GM13976 (cell line): ENCODE data around the gene ASTN1.

Source experiments
- DNase-seq: peaks from one replicate; pipeline ENCODE4 v3.0.0; 2012; ENCODE audit warnings: low spot score
- in situ Hi-C: fragments of 300-500 bp; cut with MboI; formaldehyde crosslinking; loops from one replicate; pipeline ENCODE4 v1.12.0; 2022; ENCODE audit warnings: low sequenced_read_pairs, mixed read lengths, inconsistent platforms; ENCODE audit not compliant: unreplicated experiment
- TF ChIP-seq, protein P1 (sequence below): IDR thresholded peaks from 2 replicates; pipeline ENCODE4 v1.5.1; 2012; ENCODE audit warnings: borderline replicate concordance, mild to moderate bottlenecking; ENCODE audit not compliant: insufficient read depth; ENCODE audit errors: extremely low read depth, missing control alignments, control extremely low read depth

The ASTN1 gene

DNA sequence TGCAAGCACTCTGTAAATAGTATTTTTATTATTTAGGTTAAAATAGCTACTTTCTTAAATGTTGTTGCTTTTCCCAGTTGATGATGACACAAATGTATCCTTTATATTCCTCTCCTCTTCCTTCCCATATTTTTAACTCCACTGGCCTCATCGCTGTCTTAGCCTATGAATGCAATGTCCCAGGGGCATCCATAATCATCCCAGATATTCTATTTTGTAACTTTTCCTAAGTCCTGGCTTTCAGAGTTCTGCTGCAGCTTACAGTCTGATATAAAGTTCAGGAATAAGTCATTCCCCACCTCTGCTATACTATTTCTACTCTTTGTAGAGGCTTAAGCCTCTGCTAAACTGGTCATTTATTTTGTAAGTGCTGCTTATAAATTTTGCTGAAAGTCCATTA is 58.3 kb downstream of the ASTN1 start:
- DNase-seq: no peak
- in situ Hi-C loops: no loop called here
- TF ChIP-seq, protein P1, sequence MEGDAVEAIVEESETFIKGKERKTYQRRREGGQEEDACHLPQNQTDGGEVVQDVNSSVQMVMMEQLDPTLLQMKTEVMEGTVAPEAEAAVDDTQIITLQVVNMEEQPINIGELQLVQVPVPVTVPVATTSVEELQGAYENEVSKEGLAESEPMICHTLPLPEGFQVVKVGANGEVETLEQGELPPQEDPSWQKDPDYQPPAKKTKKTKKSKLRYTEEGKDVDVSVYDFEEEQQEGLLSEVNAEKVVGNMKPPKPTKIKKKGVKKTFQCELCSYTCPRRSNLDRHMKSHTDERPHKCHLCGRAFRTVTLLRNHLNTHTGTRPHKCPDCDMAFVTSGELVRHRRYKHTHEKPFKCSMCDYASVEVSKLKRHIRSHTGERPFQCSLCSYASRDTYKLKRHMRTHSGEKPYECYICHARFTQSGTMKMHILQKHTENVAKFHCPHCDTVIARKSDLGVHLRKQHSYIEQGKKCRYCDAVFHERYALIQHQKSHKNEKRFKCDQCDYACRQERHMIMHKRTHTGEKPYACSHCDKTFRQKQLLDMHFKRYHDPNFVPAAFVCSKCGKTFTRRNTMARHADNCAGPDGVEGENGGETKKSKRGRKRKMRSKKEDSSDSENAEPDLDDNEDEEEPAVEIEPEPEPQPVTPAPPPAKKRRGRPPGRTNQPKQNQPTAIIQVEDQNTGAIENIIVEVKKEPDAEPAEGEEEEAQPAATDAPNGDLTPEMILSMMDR: no peak

- TF ChIP-seq, protein P1: no peak
- DNase-seq: no peak
- in situ Hi-C loops: no loop called here
These were observed 61.3 kb downstream of the ASTN1 start for GRCh38 chr1:177103005-177103852.

GRCh38 chr1:177092001-177092400 is 72.5 kb downstream of the ASTN1 start:
- TF ChIP-seq, protein P1: no peak
- no peak for DNase-seq
- in situ Hi-C loops: no loop called here

GRCh38 chr1:177091040-177091439 is 73.5 kb downstream of the ASTN1 start:
- no peak for DNase-seq
- TF ChIP-seq, protein P1: no peak
- in situ Hi-C loops: no loop called here

- TF ChIP-seq, protein P1: no peak
- in situ Hi-C loops: no loop called here
- DNase-seq: no peak
These were observed 75.5 kb downstream of the ASTN1 start for GRCh38 chr1:177088966-177089365.

DNA sequence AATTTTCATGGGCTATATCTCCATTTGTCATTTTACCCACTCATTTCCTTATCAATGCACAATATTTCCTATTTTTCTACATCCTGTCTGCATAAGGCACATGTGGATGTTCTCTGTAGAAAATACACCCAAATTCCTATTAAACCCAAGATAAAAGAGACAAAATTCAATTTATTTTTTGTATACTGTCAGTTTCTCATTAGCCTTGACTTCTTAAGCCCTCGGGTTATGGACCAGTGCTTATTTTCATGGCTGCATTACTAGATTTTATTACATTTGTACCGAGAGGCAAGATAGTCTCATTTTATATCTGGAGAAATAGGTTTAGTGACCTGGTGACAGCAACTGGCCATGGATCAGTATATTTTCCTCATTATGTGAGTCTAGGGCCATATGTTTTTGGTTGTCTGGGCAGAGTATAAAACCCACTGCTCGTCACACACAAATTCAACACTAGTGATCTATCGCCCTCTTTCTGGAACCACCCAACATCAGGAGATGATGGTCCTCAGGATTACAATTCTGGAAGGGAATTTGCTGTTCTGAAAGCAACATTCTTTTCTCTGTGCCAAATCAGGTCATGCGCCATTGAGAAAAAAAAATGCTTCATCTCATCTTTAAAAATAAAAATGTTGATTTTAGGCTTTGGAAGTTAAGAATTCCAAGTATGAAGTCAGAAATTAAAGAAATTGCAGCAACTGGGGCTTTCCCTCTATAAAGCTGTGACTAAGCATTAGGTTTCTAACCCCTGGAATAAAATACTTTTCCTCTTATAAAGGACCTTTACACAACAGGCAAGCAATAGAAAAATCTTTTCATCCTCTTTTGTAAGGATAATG is 81.4 kb downstream of the ASTN1 start:
- no peak for DNase-seq
- TF ChIP-seq, protein P1: no peak
- in situ Hi-C loops: no loop called here
